Right atrium auricular region (tissue), 2 donors: Measurements from ENCODE around the gene EXT2. TPM values are rescaled to one million over a fixed set of nuclear protein-coding genes. Genes with fewer than 3 reads are reported as not detected.
A peak's percentile ranks its signal among the peaks of the same experiment; 100 is the strongest.

Experiments used
- DNase-seq: peaks from one replicate; pipeline ENCODE4 v3.0.0-alpha.2; 2019; ENCODE audit warnings: low spot score
- H3K27ac ChIP-seq, 2 donors: fragments of 200-600 bp; sonication (generic); 1 replicate in 1 of 2; 2 replicates in 1 of 2; pipeline ENCODE4 v1.5.1; 2016 to 2019
- H3K27me3 ChIP-seq, 2 donors: fragments of 200-600 bp; sonication (generic); one replicate each; pipeline versions ENCODE4 v1.5.1 to v1.6.0; 2017 to 2019
- H3K36me3 ChIP-seq: fragments of 200-600 bp; sonication (generic); one replicate; pipeline ENCODE4 v1.5.1; 2016
- H3K4me1 ChIP-seq, 2 donors: fragments of 200-600 bp; sonication (generic); one replicate each; pipeline versions ENCODE4 v1.5.1 to v1.6.0; 2017 to 2019
- H3K4me3 ChIP-seq, 2 donors: fragments of 200-600 bp; sonication (generic); 1 replicate in 1 of 2; 2 replicates in 1 of 2; pipeline ENCODE4 v1.5.1; 2017 to 2019; ENCODE audit warnings: mild to moderate bottlenecking in 1 of 2, moderate library complexity in 1 of 2
- H3K9me3 ChIP-seq, 2 donors: fragments of 200-600 bp; sonication (generic); one replicate each; pipeline ENCODE4 v1.5.1; 2019
- total RNA-seq, 2 donors: library from RNA; depleted of rRNA; stranded (reverse); fragments of >200 nt; gene quantifications; one replicate each; pipeline ENCODE4 v1.1.0, GENCODE V29; 2016
- TF ChIP-seq, protein P1 (sequence below), 2 donors: fragments of 200-600 bp; sonication (generic); IDR thresholded peaks; one replicate each; pipeline ENCODE4 v1.5.1; 2019; ENCODE audit warnings: antibody characterized with exemption in 2 of 2

The EXT2 gene
- total RNA-seq, 2 donors from 2014 or later = 37.2 to 45.2 TPM

DNA sequence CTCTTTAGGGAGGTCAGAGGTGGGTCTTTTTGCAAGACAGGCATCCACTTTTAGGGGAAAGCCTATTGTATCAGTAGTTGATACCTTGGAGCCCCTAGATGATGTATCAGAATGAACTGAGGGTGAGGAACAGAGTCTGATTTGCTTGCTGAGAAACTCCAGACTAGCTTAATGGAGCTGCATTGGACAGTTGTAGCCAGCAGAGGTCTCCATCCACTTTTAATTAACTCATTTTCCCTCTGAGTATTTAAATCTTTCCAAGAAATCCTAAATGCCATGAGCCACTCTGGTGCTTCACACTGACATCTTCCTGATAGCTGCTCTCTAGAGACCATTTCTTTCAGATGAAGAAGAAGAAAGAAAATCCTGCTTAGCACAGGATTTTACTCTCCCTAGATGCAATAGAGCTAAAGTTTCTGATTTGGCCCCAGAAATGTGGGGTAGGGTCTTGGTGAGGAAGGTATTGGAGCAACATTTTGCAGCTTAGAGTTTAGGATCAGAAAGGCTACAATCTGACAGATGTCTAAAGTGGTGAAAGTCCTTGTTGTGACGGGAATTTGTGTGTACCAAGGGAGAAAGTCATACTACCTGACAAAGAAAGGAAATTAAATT, 38.0 kb downstream of the EXT2 start:
- no peaks in the 10 kb centered on the region for H3K27me3 ChIP-seq
- H3K36me3 ChIP-seq = peaks cover 15% of the 10 kb centered on the region

DNA sequence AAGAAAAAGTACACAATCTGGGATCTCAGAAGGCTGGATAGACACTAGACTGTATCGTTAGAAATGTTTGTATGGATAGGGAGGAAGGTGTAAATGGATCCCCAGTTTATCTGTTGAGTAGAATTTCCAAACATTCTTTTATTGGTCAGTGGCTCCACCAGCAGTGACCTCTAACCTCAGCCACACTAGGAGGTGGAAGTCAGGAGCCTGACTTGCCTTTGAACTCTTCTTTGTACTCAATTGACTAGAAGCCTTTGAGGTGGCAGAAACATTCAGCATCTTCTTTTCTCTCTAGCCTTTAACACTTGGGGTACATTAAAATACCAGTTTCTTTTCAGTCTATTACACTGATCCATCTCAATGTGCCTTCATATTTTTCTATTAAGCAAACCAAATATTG, 39.1 kb downstream of the EXT2 start:
- no peak for DNase-seq
- H3K27ac ChIP-seq = no peak overlapping the region

More for the DNA sequence above, 38.0 kb downstream of the EXT2 start:
- H3K4me3 ChIP-seq = no peak overlapping the region
- H3K27ac ChIP-seq = no peak overlapping the region
- H3K4me1 ChIP-seq = no peaks in the 10 kb centered on the region
- DNase-seq = no peak
- TF ChIP-seq, protein P1, sequence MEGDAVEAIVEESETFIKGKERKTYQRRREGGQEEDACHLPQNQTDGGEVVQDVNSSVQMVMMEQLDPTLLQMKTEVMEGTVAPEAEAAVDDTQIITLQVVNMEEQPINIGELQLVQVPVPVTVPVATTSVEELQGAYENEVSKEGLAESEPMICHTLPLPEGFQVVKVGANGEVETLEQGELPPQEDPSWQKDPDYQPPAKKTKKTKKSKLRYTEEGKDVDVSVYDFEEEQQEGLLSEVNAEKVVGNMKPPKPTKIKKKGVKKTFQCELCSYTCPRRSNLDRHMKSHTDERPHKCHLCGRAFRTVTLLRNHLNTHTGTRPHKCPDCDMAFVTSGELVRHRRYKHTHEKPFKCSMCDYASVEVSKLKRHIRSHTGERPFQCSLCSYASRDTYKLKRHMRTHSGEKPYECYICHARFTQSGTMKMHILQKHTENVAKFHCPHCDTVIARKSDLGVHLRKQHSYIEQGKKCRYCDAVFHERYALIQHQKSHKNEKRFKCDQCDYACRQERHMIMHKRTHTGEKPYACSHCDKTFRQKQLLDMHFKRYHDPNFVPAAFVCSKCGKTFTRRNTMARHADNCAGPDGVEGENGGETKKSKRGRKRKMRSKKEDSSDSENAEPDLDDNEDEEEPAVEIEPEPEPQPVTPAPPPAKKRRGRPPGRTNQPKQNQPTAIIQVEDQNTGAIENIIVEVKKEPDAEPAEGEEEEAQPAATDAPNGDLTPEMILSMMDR (IDR thresholded peaks at IDR 0.05) = peak; percentile 27 to 72
- no peaks in the 10 kb centered on the region for H3K9me3 ChIP-seq

DNA sequence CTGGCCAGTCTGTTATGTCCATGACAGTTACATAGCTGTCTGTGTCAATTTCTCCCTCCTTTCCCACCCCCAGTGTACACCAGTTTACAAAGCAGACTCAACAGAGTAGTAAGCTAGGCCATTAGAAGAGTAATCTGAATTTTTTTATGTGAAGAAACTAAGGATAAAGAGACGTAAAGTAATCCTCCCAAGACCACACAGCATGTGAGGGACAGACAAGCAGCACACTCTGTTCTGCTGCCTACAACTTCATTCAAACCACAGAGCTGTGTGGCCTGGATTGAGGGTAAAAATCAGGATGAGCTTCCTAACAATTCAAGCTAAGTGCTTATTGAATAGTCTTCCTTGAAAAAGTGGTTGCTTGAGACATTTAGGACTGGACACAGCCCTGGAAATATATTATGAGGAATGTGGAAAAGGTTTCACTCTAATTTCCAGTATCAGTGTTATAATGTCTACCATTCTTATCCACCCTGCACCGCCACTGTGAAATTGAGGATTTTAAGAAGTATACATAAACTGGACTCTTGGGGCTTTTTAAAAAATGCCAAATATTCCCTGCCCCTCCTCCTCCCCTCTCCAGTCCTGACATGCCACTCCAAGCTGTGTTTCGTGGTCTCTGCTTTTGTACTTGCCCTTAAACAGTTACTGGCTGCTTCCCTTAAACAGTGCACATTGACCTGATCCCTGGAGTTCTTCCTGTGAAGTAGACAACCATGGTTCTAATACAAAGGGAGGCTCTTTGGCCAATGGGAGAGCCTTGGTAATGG, 40.9 kb downstream of the EXT2 start:
- Histone ChIP-seq H3K36me3 (peaks cover 5% of the 10 kb centered on the region), H3K4me1 (peaks cover 0 to 17% of the 10 kb centered on the region in 2 donors), H3K27me3 (no peaks in the 10 kb centered on the region), H3K4me3 (no peak overlapping the region), H3K27ac (no peak overlapping the region), H3K9me3 (no peaks in the 10 kb centered on the region)
- TF ChIP-seq, protein P1 (IDR thresholded peaks at IDR 0.05) = no peak
- no peak for DNase-seq

More for the DNA sequence above, 39.1 kb downstream of the EXT2 start:
- TF ChIP-seq, protein P1 (IDR thresholded peaks at IDR 0.05) = no peak
- H3K4me3 ChIP-seq = no peak overlapping the region
- peaks cover 10% of the 10 kb centered on the region for H3K36me3 ChIP-seq
- peaks cover 0 to 4% of the 10 kb centered on the region in 2 donors for H3K4me1 ChIP-seq
- H3K9me3 ChIP-seq = no peaks in the 10 kb centered on the region
- no peaks in the 10 kb centered on the region for H3K27me3 ChIP-seq

DNA sequence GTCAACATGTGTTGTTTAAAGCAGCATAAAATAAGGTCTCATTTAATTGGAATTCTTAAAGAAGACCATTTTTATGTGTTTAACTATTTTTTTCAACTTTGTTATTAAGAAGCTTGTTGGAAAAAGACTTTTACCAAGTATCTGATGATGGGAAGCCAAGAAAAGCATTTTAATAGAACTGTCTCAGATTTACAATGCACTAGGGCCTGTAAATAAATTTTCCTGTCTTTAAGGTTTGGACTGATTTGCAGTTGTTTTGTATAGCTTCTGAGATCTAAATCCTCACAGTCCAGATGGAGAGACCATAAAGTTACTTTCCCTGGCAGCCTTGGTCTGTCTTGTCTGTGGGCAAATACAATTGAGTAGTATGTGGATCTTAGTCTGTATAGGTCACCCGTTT, 41.6 kb downstream of the EXT2 start:
- no peak for DNase-seq

DNA sequence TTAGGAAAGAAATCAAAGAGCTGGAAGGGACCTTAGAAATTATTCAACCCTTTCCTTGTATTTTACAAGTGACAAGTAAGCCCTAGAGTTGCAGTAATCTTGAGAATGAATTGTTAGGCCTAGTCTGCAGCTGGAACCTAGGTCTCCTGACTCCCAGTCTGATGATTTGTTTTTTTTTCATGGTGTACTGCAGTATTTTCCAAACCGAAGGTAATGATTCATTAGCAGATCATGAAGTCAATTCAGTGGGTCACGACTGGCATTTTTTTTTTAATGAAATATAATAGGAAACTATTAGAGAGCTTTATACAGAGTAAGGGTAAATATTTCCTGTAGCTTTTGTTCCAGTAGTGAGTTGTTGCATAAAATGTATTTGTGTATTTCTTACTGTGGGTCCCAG, 42.8 kb downstream of the EXT2 start:
- H3K27me3 ChIP-seq = no peaks in the 10 kb centered on the region
- DNase-seq = no peak
- TF ChIP-seq, protein P1 (IDR thresholded peaks at IDR 0.05) = no peak
- H3K9me3 ChIP-seq = no peaks in the 10 kb centered on the region
- peaks cover 0 to 17% of the 10 kb centered on the region in 2 donors for H3K4me1 ChIP-seq
- peaks cover 5% of the 10 kb centered on the region for H3K36me3 ChIP-seq
- H3K4me3 ChIP-seq = no peak overlapping the region
- H3K27ac ChIP-seq = no peak overlapping the region

More for the DNA sequence above, 41.6 kb downstream of the EXT2 start:
- no peak overlapping the region for H3K4me3 ChIP-seq
- no peaks in the 10 kb centered on the region for H3K9me3 ChIP-seq
- H3K27me3 ChIP-seq = no peaks in the 10 kb centered on the region
- peaks cover 5% of the 10 kb centered on the region for H3K36me3 ChIP-seq
- TF ChIP-seq, protein P1 (IDR thresholded peaks at IDR 0.05) = no peak
- no peak overlapping the region for H3K27ac ChIP-seq
- peaks cover 0 to 17% of the 10 kb centered on the region in 2 donors for H3K4me1 ChIP-seq
